Measurements from ENCODE around the gene VSTM4.

DNA sequence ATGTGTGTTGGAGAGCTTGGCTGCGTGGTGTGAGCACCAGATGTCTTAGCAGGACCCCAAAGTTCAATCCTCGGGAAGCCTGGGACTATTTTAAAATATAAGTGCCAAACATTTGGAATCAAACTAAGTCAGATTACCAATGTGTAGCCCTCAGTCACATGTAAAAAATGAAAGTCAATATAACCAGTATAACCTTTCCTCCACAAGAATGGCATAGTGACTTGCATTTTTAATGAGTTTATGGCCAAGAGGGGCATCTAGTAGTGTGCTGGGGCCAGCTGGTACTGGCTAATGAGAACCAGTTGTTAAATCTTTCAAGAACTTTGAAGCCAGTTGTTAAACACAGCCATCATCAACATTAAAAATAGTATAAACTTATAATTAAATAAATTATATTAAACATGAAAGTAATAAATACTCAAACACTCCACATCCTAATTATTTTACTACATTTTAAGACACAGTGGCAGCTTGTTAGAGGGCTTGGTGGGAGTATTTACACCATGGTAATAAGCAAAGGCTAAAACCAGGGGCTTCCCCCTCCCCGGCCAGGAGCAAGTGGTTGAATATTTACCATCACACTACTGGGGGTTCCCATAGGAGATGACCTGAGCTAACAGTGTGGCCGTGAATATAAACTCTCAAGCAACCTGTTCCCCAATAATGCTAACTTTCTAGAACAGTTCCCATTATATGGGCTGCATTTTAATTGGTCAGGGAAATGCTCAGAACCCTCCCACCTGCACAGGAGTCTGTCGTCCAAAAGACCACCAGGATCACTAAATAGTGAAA, 26.4 kb upstream of the VSTM4 start:
- TF ChIP-seq POLR2AphosphoS5 (IDR thresholded peaks at IDR 0.05; ENCODE audit: low read depth) = no peak
- TF ChIP-seq, protein P1, sequence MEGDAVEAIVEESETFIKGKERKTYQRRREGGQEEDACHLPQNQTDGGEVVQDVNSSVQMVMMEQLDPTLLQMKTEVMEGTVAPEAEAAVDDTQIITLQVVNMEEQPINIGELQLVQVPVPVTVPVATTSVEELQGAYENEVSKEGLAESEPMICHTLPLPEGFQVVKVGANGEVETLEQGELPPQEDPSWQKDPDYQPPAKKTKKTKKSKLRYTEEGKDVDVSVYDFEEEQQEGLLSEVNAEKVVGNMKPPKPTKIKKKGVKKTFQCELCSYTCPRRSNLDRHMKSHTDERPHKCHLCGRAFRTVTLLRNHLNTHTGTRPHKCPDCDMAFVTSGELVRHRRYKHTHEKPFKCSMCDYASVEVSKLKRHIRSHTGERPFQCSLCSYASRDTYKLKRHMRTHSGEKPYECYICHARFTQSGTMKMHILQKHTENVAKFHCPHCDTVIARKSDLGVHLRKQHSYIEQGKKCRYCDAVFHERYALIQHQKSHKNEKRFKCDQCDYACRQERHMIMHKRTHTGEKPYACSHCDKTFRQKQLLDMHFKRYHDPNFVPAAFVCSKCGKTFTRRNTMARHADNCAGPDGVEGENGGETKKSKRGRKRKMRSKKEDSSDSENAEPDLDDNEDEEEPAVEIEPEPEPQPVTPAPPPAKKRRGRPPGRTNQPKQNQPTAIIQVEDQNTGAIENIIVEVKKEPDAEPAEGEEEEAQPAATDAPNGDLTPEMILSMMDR (IDR thresholded peaks at IDR 0.05; ENCODE audit: insufficient read depth, low read length) = no peak
- no peak for TF ChIP-seq GABPA (IDR thresholded peaks at IDR 0.05; ENCODE audit: low read depth)
- TF ChIP-seq, protein P2, sequence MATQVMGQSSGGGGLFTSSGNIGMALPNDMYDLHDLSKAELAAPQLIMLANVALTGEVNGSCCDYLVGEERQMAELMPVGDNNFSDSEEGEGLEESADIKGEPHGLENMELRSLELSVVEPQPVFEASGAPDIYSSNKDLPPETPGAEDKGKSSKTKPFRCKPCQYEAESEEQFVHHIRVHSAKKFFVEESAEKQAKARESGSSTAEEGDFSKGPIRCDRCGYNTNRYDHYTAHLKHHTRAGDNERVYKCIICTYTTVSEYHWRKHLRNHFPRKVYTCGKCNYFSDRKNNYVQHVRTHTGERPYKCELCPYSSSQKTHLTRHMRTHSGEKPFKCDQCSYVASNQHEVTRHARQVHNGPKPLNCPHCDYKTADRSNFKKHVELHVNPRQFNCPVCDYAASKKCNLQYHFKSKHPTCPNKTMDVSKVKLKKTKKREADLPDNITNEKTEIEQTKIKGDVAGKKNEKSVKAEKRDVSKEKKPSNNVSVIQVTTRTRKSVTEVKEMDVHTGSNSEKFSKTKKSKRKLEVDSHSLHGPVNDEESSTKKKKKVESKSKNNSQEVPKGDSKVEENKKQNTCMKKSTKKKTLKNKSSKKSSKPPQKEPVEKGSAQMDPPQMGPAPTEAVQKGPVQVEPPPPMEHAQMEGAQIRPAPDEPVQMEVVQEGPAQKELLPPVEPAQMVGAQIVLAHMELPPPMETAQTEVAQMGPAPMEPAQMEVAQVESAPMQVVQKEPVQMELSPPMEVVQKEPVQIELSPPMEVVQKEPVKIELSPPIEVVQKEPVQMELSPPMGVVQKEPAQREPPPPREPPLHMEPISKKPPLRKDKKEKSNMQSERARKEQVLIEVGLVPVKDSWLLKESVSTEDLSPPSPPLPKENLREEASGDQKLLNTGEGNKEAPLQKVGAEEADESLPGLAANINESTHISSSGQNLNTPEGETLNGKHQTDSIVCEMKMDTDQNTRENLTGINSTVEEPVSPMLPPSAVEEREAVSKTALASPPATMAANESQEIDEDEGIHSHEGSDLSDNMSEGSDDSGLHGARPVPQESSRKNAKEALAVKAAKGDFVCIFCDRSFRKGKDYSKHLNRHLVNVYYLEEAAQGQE (IDR thresholded peaks at IDR 0.05; ENCODE audit: insufficient replicate concordance, low read depth) = no peak
- no peak for TF ChIP-seq SPI1 (IDR thresholded peaks at IDR 0.05; ENCODE audit: borderline replicate concordance, low read depth)

Measured in HL-60 (cell line).